ENCODE data around the gene CPN2.

The CPN2 gene

DNA sequence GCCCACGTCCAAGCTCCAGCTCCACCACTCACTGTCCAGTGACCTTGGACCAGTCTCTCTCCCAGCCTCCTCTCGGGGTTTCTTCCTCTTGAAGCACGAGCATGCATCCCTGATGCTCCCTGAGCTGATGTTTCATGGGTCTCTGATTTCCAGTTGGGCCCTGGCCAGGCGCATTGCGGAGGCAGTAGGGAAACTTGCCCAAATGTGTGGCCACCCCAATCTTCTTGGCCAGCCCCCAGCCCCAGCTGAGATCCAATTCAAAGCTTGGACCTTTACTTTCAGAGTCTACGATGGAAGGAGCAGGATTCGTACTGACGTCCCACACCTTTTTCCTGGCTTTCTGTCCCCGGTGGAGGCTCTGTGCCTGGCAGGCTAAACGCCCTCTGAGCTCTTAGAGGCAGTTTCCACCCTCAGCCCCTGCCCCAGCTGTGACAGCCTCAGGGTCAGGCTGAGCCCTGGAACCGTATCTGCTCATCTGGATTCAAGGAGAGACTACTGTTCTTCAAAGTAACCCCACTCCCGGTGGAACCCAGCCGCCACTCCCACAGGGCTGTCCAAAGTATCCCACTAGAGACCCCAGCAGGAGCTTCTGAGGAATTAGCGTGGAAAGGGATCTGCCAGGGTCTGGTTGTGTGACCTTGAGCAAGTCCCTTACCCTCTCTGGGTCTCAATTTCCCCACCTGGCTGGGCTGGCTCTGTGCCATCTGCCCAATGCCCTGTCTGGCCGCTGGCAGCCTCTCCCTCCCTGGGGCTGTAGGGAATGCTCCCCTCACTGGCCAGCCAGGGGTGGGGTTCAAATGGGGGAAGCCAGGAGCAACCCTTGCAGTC lies 37.4 kb downstream of the CPN2 start:
- DNase-seq (ENCODE audit: low read depth in 3 of 3), result no peak

DNA sequence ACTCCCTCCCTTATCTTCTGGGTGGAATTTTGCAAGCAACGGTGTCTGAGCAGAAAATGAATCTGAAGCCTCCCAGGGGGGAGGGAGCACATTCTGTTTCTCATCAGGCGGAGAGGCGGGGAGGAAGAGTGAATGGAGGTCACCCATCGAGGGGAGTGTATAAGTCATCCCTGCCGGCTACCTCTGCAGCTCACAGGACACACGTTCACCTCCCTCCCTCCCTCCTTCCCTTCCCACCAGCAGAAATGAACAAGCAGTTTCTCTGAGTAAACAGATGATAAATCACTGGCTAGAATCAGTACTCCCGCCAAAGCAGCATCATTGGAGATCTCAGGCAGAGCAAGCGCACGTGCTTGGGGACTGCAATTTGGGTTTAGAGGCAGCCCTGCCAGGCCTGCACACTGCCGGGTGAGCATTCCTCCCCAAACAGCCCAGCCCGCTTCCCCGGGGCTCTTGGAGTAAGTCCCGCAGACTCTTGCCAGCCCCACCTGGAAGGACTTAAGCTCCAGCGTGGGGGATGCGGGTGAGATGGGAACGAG lies 38.3 kb downstream of the CPN2 start:
- DNase-seq (ENCODE audit: low read depth in 3 of 3), result no peak

DNA sequence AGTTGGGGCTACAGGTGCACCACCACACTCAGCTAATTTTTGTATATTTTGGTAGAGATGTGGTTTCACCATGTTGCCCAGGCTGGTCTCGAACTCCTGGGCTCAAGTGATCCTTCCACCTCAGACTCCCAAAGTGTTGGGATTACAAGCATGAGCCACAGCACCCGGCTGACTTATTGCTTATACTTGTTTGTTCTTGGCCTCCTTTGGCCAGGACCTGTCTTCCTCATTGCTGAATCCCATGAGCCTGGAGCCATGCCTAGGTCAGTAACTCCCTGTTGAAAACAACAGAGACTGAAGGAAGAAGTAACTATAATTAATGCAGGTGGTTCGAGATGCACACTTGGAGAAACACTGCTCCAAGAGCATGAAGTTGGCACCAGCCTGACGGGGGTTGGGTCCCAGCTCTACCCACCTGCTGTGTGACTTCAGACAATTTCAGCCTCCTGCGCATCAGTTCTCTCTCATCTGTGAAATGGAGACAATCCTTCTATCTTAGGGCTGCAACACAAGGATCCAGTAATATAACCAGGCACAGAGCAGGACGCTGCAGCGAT lies 38.9 kb downstream of the CPN2 start:
- no peak for DNase-seq (ENCODE audit: low read depth in 3 of 3)

DNA sequence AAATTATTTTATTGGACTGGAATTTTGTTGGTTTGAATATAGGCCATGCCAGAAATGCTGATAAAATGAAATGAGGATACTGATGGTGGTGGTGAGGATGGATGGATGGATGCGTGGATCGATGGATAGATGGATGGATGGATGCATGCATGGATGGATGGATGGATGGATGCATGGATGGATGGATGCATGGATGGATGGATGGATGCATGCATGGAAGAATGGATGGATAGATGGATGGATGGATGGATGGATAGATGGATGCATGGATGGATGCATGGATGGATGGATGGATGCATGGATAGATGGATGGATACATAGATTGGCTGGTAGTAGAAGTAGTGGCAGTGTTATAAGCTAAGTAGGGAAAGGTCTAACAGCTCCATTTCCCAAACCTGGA lies 40.1 kb downstream of the CPN2 start:
- no peak for DNase-seq (ENCODE audit: low read depth in 3 of 3)

DNA sequence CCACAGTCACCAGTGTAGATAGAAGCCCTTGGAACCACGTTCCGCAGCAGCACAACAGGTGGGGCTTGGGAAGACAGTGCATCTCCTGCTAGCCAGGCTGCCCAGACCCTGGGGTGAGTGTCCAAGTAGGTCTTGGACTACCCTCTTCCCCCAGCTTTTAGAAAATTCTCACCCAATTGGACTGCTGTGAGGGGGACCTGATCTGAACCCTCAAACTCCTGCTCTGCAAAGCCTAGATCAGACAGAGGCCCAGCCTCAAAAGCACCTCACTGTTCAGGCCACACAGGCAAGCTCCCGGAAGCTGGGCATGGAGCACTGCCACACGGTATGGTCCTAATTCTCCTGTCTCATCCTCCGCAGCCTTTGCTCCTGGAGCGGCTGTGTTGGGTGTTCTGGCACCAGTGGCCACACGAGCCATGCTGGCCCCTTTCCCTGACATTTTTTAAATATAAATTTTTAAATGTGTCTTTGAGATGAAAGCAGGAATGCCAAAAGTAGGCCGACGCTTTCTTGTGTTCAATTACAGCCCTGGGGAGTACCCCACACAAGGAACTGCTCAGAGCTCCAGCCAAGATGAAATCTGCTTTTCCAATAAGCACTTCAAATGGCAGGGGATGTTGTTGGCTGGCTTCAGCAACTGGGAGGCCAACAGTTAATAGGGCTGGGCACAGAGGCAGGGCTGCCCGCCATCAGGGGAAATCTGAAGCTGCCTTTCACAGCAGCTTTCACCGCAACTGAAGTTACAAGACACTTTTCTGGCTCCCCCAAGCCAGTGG lies 40.9 kb downstream of the CPN2 start:
- no peak for DNase-seq (ENCODE audit: low read depth in 3 of 3)

DNA sequence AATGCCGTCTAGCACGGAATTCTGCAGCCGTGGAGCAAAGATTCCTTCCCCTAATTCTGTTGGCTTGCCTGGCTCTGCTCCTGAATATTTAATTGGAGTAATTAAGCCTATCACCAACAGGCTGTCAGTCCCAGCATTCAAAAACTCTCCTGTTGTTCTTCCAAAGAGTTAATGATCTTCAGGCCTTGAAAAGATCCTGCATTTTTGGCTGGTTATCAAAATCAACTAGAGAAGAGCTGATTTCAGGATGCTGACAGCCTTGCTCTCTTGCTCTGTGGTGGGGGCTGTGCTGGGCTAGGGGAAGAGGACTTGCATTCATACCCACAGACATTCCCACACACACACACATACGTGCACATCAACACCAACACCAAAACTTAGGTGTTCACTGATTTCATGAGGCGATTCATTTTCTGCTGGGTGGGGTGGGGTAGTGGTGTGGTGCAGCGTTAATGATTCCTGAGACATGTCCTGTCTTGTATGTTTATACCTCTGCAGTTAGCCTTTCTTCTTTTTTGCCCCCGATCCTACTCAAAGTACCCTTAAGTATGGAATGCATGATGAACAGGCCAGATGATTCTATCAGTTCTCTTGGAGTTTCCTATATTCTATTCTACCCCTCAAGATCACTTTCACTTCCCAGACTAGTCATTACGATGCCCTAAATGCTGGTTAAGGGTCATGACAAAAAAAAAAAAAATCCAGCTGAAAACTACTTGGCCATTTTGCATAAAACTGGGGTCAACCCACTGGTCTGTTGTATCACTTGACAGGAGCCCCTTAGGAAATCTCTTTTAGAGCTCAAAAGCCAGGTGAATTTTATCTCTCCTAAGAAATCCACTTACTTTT lies 42.3 kb downstream of the CPN2 start:
- DNase-seq (ENCODE audit: low read depth in 3 of 3), result no peak

DNA sequence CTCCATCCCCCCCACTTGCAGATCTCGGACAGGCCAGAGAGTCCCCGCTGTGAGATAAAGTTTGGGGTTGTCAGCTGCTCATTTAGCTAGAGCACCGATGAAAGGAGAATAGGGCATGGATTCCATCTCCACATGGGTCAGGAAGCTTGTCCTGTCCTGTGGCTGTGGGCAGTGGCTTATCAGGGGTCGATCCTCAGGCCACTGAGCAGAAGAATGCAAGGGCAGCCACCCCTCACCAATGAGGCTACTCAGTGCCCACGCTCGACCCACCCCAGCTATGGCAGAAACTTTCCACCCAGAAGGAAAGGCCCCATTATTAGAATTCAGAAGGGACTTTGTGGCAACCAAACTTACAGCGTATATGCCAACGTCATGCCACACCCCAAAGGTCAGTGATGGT lies 43.3 kb downstream of the CPN2 start:
- no peak for DNase-seq (ENCODE audit: low read depth in 3 of 3)

DNA sequence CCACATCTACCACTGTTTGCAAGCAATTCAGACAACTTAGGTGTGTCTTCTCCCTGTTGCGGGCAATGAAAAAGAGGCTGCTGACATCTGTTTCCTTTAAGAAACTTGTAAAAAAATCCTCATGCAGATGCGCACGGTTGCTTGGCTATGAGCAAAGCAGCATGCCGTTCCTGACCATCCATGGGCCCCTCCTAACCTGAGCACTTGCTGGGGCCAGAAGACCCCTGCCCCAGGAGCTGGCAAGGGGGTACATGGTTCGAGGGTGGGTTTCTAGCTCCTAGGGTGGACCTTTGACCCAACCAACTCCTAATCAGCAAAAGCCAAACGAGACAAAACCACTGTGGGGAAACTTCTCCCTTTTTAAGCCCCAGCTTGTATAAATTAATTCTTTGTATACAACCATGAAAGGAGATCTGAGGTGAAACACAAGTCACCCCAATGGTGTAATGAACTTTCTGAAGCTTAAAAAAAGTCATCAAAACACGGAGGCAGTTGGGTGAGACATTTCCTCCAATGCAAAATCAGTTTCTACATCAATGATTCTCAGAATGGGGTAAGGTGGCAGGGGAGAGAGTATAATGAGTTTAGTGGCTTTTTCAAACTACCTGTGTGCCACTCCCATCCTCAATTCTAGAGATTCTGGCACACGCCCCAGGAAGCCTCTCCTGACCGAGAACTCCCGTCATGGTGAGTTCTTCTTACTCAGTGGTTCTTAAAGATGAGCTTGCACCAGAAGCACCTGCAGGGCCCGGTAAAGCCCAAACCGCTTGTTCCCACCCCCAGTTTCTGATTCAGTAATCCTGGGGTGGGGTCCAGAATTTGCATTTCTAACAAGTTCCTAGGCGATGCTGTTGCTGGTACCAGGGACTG lies 44.1 kb downstream of the CPN2 start:
- DNase-seq (ENCODE audit: low read depth in 3 of 3), result no peak

DNA sequence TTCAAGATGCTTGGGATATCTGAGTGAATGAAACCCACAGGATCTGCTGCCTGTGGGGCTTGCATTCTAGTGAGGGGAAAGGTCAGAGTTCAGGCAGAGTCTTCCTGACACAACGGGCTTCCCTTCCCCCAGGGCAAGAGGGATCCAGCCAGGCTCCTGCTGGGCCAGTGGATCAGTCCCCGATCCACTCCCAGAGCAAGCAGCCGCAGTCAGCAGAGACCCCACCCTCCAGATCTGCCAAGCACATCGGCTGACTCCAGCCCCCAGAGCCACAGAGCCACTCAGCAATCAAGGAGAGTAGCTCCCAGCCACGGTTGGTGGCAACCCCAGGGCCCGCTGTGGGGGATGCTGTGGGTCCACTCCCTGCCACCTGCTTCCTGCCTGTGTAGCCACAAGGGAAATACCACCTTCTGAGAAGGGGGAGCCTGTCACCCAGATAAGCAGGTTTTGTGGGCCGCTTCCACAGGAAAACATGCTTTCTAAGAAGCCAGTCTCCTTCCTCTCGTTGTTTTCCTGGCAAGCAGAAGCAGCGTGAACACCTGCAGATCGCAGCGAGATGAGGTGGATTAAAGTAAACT lies 44.9 kb downstream of the CPN2 start:
- no peak for DNase-seq (ENCODE audit: low read depth in 3 of 3)

DNA sequence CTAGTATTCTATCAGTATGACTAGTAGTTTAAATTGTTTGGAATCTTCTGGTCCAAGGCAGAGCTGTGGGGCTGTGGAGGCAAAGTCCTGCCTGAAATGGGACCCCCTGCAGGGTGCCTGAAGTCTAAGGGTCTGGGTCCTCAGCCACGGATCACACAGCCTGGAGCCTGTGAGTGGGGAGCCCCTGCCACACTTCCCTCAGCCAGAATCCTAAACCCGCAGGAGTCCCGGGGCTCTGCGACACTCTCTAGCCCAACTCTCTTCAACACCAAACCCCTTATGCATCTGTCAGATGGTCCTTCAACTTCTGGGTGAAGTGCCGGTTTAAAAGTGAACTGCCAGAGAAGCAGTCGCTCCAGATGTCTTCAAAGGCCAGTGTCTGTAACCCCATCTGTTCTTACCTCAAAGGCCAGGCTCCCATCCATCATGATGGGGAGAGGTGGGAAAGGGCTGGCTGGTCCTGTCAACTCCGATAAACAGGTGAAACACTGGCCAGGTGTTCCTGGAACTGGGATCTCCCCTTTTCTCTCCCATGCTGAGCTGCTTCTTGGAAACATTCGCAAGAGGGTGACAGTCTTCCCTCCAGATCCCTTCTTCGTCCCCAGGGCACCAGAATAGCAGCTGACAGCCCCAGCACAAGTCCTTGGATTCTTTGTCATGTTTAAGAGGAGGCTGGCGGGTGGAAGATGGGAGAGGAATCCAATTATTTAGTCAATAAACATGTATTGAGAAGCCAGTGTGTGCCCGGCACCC lies 45.6 kb downstream of the CPN2 start:
- DNase-seq (ENCODE audit: low read depth in 3 of 3), result no peak

DNA sequence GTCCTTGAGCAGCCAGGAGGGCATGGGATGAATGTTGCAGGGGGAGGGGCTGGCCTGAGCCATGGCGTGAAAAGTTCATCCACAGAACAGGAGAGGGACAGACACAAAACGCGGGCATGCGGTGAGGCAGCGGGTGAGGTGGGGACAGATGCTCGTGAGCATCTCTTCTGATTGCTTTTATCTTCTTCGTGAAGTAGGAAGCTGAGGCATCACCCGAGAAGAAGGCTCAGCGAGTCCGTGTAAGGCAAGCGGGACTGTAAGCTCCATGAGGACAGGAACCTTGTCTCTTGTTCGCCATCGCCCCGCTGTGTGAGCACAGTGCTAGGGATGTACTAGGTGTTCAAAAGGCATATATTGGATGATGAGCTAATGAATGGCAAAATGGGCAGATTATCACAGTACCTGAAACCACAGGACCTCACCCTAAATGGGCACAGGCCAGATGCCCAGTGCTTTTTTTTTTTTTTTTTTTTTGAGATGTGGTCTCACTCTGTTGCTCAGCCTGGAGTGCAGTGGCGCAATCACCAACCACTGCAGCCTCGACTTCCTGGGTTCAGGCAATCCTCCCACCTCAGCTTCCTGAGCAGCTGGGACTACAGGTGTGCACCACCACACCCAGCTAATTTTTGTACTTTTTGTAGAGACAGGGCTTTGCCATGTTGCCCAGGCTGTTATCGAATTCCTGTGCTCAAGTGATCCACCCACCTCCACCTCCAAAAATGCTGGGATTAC lies 46.8 kb downstream of the CPN2 start:
- no peak for DNase-seq (ENCODE audit: low read depth in 3 of 3)

DNA sequence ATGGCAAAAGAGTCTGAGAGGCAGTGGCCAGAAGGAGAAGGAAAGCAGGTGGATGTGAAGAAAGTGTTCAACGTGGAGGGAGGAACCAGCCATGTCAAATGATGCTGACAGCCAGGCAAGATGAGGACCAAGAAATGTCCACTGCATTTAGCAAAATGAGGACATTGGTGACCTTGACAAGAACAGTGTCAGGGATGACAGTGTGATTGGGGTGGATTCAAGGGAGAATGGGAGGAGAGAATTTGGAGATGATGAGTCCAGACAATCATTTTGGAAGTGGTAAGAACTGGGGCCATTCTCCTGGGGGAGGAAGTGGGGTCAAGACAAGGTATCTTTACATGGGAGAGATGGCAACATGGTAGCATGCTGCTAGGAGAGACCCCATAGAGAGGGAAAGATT lies 47.4 kb downstream of the CPN2 start:
- DNase-seq (ENCODE audit: low read depth in 3 of 3), result no peak

DNA sequence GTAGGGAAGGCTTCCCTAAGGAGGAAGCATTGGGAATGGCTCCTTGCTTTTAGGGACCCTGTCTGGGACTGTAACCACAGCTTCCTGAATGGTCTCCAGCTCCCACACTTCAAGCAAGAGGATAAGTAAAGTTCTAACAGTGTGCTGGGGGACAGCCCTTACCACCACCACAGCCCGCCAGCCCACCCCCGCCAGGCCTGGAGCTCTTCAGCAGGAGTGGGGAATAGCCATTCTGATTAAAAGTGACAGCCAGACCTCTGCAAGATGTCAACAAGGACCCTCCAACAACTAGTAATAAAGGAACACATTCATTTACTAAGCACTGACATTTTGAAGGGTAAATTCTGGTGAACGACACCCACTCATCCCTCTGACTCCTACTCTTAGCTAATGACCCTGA lies 49.4 kb downstream of the CPN2 start:
- DNase-seq (ENCODE audit: low read depth in 3 of 3), result no peak

DNA sequence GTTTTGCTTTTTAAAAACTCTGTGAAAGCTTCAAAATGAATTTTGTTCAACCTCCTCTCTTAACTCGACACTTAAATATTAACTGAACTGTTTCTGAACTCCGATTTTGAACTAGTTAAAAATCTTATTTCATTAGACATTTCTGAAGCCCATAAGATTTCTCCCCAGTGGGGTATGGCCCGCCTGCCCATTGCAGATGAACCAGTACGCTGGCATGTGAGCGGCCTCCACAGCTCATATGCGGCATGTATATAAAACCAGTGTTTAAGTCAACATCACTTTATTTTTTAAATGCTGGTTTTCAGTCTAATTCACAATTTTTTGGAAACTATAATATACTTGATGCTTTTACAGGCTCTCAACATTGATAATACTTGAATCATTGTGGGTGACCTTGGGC lies 50.2 kb downstream of the CPN2 start:
- DNase-seq (ENCODE audit: low read depth in 3 of 3), result no peak

DNA sequence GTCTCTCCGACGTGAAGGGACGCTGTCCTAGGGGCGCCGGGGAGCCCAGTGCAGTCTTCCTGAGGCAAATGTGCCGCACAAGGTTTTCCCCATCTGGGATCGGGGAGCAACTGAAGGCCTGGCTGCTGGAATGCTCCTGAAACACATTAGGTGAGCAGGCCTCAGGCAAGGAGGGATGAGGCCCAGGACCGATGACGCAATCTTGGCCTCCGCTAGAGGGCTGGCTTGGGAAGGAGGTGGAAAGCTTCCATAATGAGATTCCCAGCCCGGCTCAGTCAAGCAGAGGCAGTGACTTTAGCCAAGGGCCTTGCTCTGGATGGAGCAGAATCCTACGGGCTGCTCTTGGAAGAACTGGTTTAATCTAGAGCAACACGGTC lies 50.8 kb downstream of the CPN2 start:
- no peak for DNase-seq (ENCODE audit: low read depth in 3 of 3)

DNA sequence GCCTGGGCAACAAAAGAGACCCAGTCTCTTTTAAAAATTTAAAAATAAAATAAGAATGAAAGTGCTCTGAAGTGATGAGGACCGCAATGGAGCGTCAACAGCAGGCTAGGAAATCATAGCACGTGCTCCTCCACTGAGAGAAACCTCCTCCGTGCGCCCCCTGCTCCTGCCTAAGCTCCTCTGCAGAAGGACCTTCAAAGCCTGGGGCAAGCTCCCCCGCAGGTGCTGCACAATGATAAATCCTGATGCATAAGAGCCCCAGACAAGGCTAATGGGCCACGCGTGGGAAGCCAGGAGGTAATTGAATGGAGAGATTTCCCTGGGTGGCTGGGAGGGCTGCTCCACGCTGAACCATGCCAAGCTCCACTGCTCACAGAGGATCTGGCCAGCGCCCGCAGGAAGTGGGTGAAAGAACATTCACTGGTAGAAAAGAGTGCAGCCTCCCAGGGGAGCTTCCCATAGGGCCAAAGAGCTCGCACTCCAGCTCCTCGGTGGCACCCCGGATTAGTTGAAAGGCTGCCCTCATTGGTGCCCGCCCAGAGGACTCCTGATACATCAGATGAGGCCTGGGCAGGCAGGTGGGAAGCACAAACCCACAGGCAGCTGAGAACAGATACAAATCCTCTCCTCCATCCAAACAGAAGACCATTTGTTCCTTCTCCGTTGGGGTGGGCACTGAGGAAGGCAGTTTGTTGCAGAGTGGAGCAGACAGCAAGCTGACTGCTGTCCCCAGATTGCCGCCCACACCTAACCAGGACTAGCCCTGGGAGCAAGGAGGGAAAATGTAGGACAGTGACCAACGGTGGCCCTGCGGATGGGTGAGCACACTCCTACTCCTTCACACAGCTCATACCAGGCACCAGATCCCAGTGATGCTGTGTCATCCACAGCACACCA lies 52.5 kb downstream of the CPN2 start:
- DNase-seq (ENCODE audit: low read depth in 3 of 3), result no peak

DNA sequence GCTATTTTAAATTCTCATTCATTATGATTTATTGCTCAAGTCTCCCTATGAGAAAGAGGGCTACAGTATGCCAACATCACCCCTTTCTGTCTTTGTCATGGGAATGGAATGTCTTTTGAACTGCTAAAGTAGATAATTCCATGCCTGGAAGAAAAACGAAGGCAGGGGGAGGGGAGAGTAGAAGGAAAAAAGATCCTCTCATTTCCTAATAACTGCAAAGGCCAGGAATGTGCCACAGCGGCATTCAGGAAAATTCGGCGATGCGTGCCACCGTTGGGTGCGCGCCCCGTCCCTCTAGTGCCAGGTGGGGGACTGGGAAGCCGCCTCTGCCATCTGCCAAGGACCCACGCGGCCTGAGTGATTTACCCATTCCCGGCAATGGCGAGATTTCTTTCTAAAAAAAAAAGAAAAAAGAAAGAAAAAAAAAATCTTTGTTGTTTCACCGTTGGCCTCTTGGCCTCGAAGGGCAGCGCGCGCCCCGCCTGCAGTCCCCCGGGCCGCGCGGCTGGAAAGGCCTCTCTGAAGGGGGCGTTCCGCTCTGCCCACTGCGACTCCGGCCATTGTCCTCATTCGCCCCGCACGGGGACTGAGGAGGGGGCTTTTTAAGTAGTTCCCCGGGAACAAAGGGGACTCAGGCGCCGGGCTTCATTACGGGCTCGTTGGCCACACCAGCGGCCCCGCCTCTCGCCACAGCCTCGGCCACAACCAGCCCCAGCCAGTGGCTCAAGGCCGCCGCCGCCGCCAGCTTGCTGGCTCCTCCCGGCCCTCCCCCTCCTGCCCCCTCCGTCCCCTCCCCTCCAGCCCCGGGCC lies 54.5 kb downstream of the CPN2 start:
- DNase-seq (ENCODE audit: low read depth in 3 of 3), result no peak
